ENCODE results near the gene ELMO3. TPM values are rescaled to one million over a fixed set of nuclear protein-coding genes. Genes with fewer than 3 reads are reported as not detected.

Gene ELMO3
- total and polyA plus RNA-seq, 2 of the 4 experiments (the other 2 are of a cell fraction), result 0.36 to 1.6 TPM

- H3K36me3 ChIP-seq (ENCODE audit: control insufficient read depth, insufficient read depth, low read length), result peaks cover 11% of the 10 kb centered on the region; the same call in 1 of the 2 replicates
- peak overlapping the region; percentile 93 for H2AFZ ChIP-seq (replicated peaks; ENCODE audit: low read length, poor library complexity)
- peak overlapping the region; percentile 51 for H3K4ac ChIP-seq (ENCODE audit: low read depth, low read length)
- peaks cover 17 to 45% of the 10 kb centered on the region in 2 experiments; a peak in 3 of 4 replicates for H3K79me1 ChIP-seq (ENCODE audit: low read depth in 1 of 2, low read length in 2 of 2)
- H3K27me3 ChIP-seq (ENCODE audit: control insufficient read depth, insufficient read depth, low read length), result no peaks in the 10 kb centered on the region
- dilution Hi-C loops (cut with HindIII; ENCODE audit: low sequenced_read_pairs, unreplicated experiment) (no loop called here), in situ Hi-C loops (cut with MboI; ENCODE audit: low sequenced_read_pairs) (no loop called here), intact Hi-C loops (cut with micrococcal nuclease) (no loop called here)
- H4K5ac ChIP-seq (ENCODE audit: low read depth, low read length), result peak overlapping the region; percentile 9; the same call in 1 of the 2 replicates
- peaks cover 19% of the 10 kb centered on the region for H4K20me1 ChIP-seq (ENCODE audit: insufficient read depth, low read length)
- H3K9me3 ChIP-seq (ENCODE audit: control insufficient read depth, insufficient read depth, low read length), result no peaks in the 10 kb centered on the region
- WGBS, 2 experiments (ENCODE audit: extremely low coverage in 2 of 2, insufficient read length in 1 of 2), result 9% methylated on average over 29 of the region's 71 CpGs; no CpG with 5 or more reads in 1 of the 2 experiments
- 0 out of 2 replicates have a peak, but pooled peaks have one; percentile 19 for TF ChIP-seq USF2 (IDR thresholded peaks at IDR 0.05; ENCODE audit: low read depth, low read length)
- no peak for TF ChIP-seq RAD21 (IDR thresholded peaks at IDR 0.05; ENCODE audit: low read length)
- TF ChIP-seq BHLHE40 (IDR thresholded peaks at IDR 0.05; ENCODE audit: low read depth, low read length), result 0 out of 2 replicates have a peak, but pooled peaks have one; percentile 5
- no peak for TF ChIP-seq CEBPB (IDR thresholded peaks at IDR 0.05; ENCODE audit: low read depth, low read length)
- peak; percentile 31; the same call in 1 of the 2 replicates for TF ChIP-seq MXI1 (IDR thresholded peaks at IDR 0.05; ENCODE audit: borderline replicate concordance, low read depth, low read length)
- no peak for TF ChIP-seq RCOR1 (IDR thresholded peaks at IDR 0.05; ENCODE audit: insufficient replicate concordance, low read length)
- TF ChIP-seq FOS (IDR thresholded peaks at IDR 0.05; ENCODE audit: low read depth, low read length), result no peak
- no peak for TF ChIP-seq MAZ (IDR thresholded peaks at IDR 0.05; ENCODE audit: borderline replicate concordance, low read depth, low read length)
- no peak for TF ChIP-seq SMC3 (IDR thresholded peaks at IDR 0.05; ENCODE audit: low read depth, low read length)
- peak; percentile 38 for TF ChIP-seq CTCF (conservative IDR thresholded peaks at IDR 0.05; ENCODE audit: low read depth, low read length)
- ChIA-PET POLR2A (ENCODE audit: unreplicated experiment) (no interaction called here), CTCF (interaction anchor here (1.1 kb wide), 1 partner anchor 18 kb away, joined by 4 read pairs; no protein-coding TSS in a partner anchor)
- H3K4me2 ChIP-seq (ENCODE audit: low read depth, low read length), result peak overlapping the region; percentile 76
- peak overlapping the region; percentile 53; the same call in 1 of the 2 replicates for H3K23ac ChIP-seq (ENCODE audit: low read depth, low read length)
- peak overlapping the region; percentile 12 for H3K18ac ChIP-seq (ENCODE audit: low read depth, low read length)
- peak overlapping the region; percentile 4; the same call in 1 of the 3 replicates for H2BK15ac ChIP-seq (ENCODE audit: low read depth, low read length)
- H3K27ac ChIP-seq (ENCODE audit: insufficient read depth, low read length), result peak overlapping the region; percentile 36; the same call in 1 of the 2 replicates
- peak overlapping the region; percentile 43; the same call in 1 of the 2 replicates for H2AK5ac ChIP-seq (ENCODE audit: low read depth, low read length)
- peak overlapping the region; percentile 36 for H3K4me3 ChIP-seq (ENCODE audit: insufficient read depth, low read depth, low read length)
- H2BK5ac ChIP-seq (ENCODE audit: low read depth, low read length, poor library complexity, severe bottlenecking), result peak overlapping the region; percentile 6
- DNase-seq (peak; percentile 76), ATAC-seq (ENCODE audit: low read depth) (peak; percentile 73)
- no peak overlapping the region for H3K56ac ChIP-seq (ENCODE audit: extremely low read depth, insufficient read depth, low read length)
- H3K14ac ChIP-seq (replicated peaks; ENCODE audit: low read depth, low read length), result peak overlapping the region; percentile 54; the same call in 1 of the 2 replicates
- H3K4me1 ChIP-seq (ENCODE audit: control insufficient read depth, insufficient read depth, low read length), result peaks cover 35% of the 10 kb centered on the region
- H2BK20ac ChIP-seq (ENCODE audit: low read depth, low read length), result no peak overlapping the region
- H4K8ac ChIP-seq (ENCODE audit: low read depth in 2 of 2, low read length in 2 of 2), result peak overlapping the region; percentile 36 to 72; a peak in 2 of 4 replicates
- H3K9me1 ChIP-seq (ENCODE audit: insufficient read depth, low read length), result peaks cover 20% of the 10 kb centered on the region
- no peak overlapping the region for H2BK120ac ChIP-seq (ENCODE audit: low read depth, low read length)
- peak overlapping the region; percentile 95 for H2AK9ac ChIP-seq (replicated peaks; ENCODE audit: low read depth, low read length, poor library complexity)
- peak overlapping the region; percentile 7 for H3K9ac ChIP-seq (ENCODE audit: low read depth, low read length)
- no TSS peak for BruUV-seq (replicated peaks)
- peak overlapping the region; percentile 24; the same call in 1 of the 2 replicates for H4K91ac ChIP-seq (ENCODE audit: insufficient read depth, low read depth, low read length)
These were observed 24.9 kb upstream of the ELMO3 start for GRCh38 chr16:67173808-67174705.

All from IMR-90 (cell line).